Stomach smooth muscle (tissue), 2 donors: Measurements from ENCODE around the gene PLP2.
A peak's percentile ranks its signal among the peaks of the same experiment; 100 is the strongest.
"Not testable (repeated sequence)": the region's sequence is repeated elsewhere in the genome, so short reads cannot be mapped to it uniquely, and the experiment has no call there.

Source experiments
- H3K27ac ChIP-seq: one replicate; pipeline ENCODE4 v1.7.0; 2013; ENCODE audit warnings: mild to moderate bottlenecking, low read length, inconsistent platforms
- H3K27me3 ChIP-seq, 2 donors: one replicate each; pipeline ENCODE4 v1.7.0; 2013; ENCODE audit warnings: low read length in 2 of 2; ENCODE audit not compliant: insufficient read depth in 2 of 2, control insufficient read depth in 1 of 2
- H3K36me3 ChIP-seq, 2 donors: one replicate each; pipeline ENCODE4 v1.7.0; 2013; ENCODE audit warnings: low read length in 2 of 2; ENCODE audit not compliant: control insufficient read depth in 2 of 2, insufficient read depth in 2 of 2
- H3K4me1 ChIP-seq: one replicate; pipeline ENCODE4 v1.7.0; 2013; ENCODE audit warnings: low read length; ENCODE audit not compliant: control insufficient read depth, insufficient read depth
- H3K4me3 ChIP-seq, 2 donors: one replicate each; pipeline ENCODE4 v1.7.0; 2013; ENCODE audit warnings: low read length in 2 of 2
- H3K9ac ChIP-seq, 2 donors: one replicate each; pipeline ENCODE4 v1.7.0; 2013; ENCODE audit warnings: low read length in 2 of 2, mild to moderate bottlenecking in 1 of 2
- H3K9me3 ChIP-seq, 2 donors: one replicate each; pipeline ENCODE4 v1.7.0; 2013; ENCODE audit warnings: low read length in 2 of 2; ENCODE audit not compliant: control insufficient read depth in 2 of 2
- donor health status: healthy.
- donor health status: Pancreatic carcinoma.

The PLP2 gene

GRCh38 chrX:49171752-49172279 is at the start of gene PLP2:
Gene PLP2 (plus strand): TSS chrX:49171898. CDS start chrX:49172001, 103 bp downstream.
- Histone ChIP-seq H3K36me3 (peaks cover 11 to 12% of the 10 kb centered on the region in 2 donors), H3K27ac (peak within 1 kb of the TSS; percentile 82), H3K4me1 (peaks cover 19% of the 10 kb centered on the region), H3K9me3 (no peaks in the 10 kb centered on the region), H3K27me3 (peaks cover 0 to 5% of the 10 kb centered on the region in 2 donors), H3K4me3 (peak within 1 kb of the TSS; percentile 76 to 79), H3K9ac (peak within 1 kb of the TSS; percentile 80 to 89)

- Histone ChIP-seq H3K27me3 (peaks cover 0 to 2% of the 10 kb centered on the region in 2 donors), H3K9me3 (no peaks in the 10 kb centered on the region), H3K9ac (peak overlapping the region in 1 of 2 donors; percentile 71), H3K27ac (no peak overlapping the region), H3K4me1 (peaks cover 12% of the 10 kb centered on the region), H3K4me3 (peak overlapping the region; percentile 83 to 86), H3K36me3 (peaks cover 11 to 12% of the 10 kb centered on the region in 2 donors)
Observed at GRCh38 chrX:49122499-49122898, 49.2 kb upstream of the PLP2 start.

DNA sequence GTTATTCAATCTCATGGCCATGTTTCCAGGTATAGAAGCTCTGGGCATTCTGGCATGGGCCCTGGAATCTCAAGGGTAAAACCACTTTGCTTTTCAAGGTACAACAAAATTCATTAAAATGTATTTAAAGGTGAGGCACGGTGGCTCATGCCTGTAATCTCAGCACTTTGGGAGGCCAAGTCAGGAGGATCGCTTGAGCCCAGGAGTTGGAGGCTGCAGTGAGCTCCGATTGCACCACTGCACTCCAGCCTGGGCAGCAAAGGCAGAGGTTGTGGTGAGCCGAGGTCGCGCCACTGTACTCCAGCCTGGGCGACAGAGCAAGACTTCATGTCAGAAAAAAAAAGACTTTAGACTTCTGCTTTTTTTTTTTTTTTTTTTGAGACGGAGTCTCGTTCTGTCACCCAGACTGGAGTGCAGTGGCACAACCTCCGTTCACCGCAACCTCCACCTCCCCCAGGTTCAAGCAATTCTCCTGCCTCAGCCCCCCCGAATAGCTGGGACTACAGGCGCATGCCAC is 43.9 kb upstream of the PLP2 start:
- H3K27me3 ChIP-seq, result not testable (repeated sequence)

GRCh38 chrX:49129427-49129826 is 42.3 kb upstream of the PLP2 start:
- Histone ChIP-seq H3K9ac (no peak overlapping the region), H3K4me3 (no peak overlapping the region), H3K27me3 (no peaks in the 10 kb centered on the region), H3K9me3 (no peaks in the 10 kb centered on the region), H3K27ac (no peak overlapping the region), H3K36me3 (no peaks in the 10 kb centered on the region), H3K4me1 (no peaks in the 10 kb centered on the region)

More for the DNA sequence above, 43.9 kb upstream of the PLP2 start:
- H3K9ac ChIP-seq, H3K36me3 ChIP-seq, H3K9me3 ChIP-seq, H3K4me1 ChIP-seq, H3K4me3 ChIP-seq, H3K27ac ChIP-seq: not testable (repeated sequence)

GRCh38 chrX:49132275-49132674 is 39.4 kb upstream of the PLP2 start:
- not testable (repeated sequence) for H3K27ac ChIP-seq, H3K9me3 ChIP-seq, H3K27me3 ChIP-seq, H3K4me1 ChIP-seq, H3K9ac ChIP-seq, H3K36me3 ChIP-seq, H3K4me3 ChIP-seq

DNA sequence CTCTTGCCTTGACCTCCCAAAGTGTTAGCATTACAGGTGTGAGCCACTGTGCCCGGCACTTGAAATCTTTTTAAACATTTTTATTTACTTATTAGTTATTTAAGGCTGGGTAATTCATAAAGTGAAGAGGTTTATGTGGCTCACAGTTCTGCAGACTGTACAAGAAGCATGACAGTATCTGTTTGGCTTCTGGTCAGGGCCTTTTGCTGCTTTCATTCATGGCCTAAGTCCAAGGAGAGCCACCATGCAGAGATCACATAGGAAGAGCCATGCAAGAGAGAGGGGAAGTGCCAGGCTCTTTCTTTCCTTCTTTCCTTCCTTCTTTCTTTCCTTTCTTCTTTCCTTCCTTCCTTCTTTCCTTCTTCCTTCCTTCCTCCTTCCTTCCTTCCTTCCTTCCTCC is 37.9 kb upstream of the PLP2 start:
- Histone ChIP-seq H3K36me3 (no peaks in the 10 kb centered on the region), H3K27ac (no peak overlapping the region), H3K9me3 (no peaks in the 10 kb centered on the region), H3K4me1 (no peaks in the 10 kb centered on the region), H3K4me3 (no peak overlapping the region), H3K27me3 (no peaks in the 10 kb centered on the region), H3K9ac (no peak overlapping the region)

- peaks cover 0 to 13% of the 10 kb centered on the region in 2 donors for H3K9me3 ChIP-seq
- no peaks in the 10 kb centered on the region for H3K36me3 ChIP-seq
- H3K9ac ChIP-seq, result no peak overlapping the region
- H3K4me3 ChIP-seq, result no peak overlapping the region
- H3K27me3 ChIP-seq, result no peaks in the 10 kb centered on the region
- no peaks in the 10 kb centered on the region for H3K4me1 ChIP-seq
- no peak overlapping the region for H3K27ac ChIP-seq
Observed at GRCh38 chrX:49137492-49137891, 34.2 kb upstream of the PLP2 start.

DNA sequence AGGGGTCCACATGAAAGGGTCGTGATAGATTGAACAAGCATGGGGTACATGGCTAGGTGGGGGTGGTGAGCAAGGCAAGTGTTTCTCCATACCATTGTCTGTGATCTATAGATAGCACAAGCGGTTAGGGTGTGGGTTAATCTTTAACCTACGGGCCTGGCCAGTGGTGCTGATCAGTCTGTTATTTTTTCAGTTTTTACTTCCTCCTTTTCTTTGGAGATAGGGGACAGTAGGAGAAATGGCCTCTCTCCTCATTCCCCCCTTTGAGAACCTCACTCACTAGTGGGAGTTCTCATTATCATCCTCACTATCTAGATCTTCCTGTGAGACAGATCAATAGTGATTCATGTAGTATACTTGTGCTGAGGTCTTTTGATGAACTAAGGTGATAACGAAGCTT is 32.0 kb upstream of the PLP2 start:
- Histone ChIP-seq H3K27ac (no peak overlapping the region), H3K27me3 (no peaks in the 10 kb centered on the region), H3K4me3 (no peak overlapping the region), H3K36me3 (no peaks in the 10 kb centered on the region), H3K9ac (no peak overlapping the region), H3K4me1 (no peaks in the 10 kb centered on the region), H3K9me3 (peaks cover 0 to 13% of the 10 kb centered on the region in 2 donors)

DNA sequence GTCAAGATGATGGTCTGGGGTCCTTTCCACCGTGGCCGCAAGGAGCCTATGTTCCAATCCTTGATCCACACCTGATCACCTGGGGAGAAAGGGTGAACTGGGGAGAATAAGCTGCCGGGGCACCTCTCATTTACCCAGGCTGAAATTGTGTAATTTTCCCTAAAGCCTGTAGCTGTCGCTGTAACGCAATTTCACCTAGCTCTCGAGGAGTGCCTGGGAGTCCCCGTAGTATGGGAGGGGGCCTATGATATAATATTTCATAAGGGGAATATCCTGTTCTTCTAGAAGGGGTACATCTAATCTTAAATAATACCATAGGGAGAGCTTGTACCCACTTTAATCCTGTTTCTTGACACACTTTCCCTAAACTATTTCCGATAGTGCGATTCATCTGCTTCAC is 29.4 kb upstream of the PLP2 start:
- H3K36me3 ChIP-seq, H3K27me3 ChIP-seq, H3K4me1 ChIP-seq, H3K27ac ChIP-seq, H3K4me3 ChIP-seq, H3K9ac ChIP-seq: not testable (repeated sequence)
- H3K9me3 ChIP-seq, result peaks cover 0 to 13% of the 10 kb centered on the region in 2 donors

- not testable (repeated sequence) for H3K27ac ChIP-seq, H3K4me1 ChIP-seq
Observed at GRCh38 chrX:49143154-49143553, 28.5 kb upstream of the PLP2 start.

GRCh38 chrX:49147282-49147681 is 24.4 kb upstream of the PLP2 start:
- Histone ChIP-seq H3K36me3 (no peaks in the 10 kb centered on the region), H3K4me1 (no peaks in the 10 kb centered on the region), H3K9me3 (no peaks in the 10 kb centered on the region), H3K9ac (no peak overlapping the region), H3K4me3 (no peak overlapping the region), H3K27ac (no peak overlapping the region), H3K27me3 (peaks cover 0 to 3% of the 10 kb centered on the region in 2 donors)

More at GRCh38 chrX:49143154-49143553, 28.5 kb upstream of the PLP2 start:
- H3K9me3 ChIP-seq, result peaks cover 0 to 13% of the 10 kb centered on the region in 2 donors
- not testable (repeated sequence) for H3K9ac ChIP-seq, H3K27me3 ChIP-seq, H3K4me3 ChIP-seq, H3K36me3 ChIP-seq
